OCI-M2 (cell line): Measurements from ENCODE around the gene SRGAP2B.
"Not testable (repeated sequence)": the region's sequence is repeated elsewhere in the genome, so short reads cannot be mapped to it uniquely, and the experiment has no call there.

Experiments
- DNase-seq: peaks from one replicate; lab custom pipeline; 2025; ENCODE audit not compliant: unreplicated experiment; lab: John Stamatoyannopoulos, UW

Gene SRGAP2B

DNA sequence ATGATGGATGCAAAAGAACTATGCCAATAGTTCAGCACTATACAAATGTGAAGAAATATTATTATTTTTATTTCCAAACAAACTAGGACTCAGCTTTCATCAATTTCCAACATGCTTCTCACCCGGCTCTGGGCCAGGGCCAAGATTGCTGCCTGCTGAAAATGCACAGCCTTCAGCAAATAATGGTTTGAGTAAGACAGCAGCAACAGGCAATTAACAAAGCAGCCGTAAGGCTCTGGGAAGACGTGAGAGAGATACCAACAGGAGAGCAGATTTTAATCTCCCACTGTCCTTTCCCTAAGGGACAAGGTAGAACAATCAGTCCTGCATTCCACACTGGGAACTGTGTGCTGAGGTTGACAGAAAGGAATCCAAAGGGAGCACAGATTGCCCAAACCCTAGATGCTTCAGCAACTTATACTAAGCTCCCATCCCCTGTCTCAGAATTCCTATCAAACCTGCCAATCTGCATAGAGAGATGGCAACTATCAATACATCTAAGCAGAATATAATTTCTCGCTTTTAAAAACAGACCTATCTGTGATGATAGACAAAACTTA, 134.1 kb downstream of the SRGAP2B start:
- DNase-seq = not testable (repeated sequence)

DNA sequence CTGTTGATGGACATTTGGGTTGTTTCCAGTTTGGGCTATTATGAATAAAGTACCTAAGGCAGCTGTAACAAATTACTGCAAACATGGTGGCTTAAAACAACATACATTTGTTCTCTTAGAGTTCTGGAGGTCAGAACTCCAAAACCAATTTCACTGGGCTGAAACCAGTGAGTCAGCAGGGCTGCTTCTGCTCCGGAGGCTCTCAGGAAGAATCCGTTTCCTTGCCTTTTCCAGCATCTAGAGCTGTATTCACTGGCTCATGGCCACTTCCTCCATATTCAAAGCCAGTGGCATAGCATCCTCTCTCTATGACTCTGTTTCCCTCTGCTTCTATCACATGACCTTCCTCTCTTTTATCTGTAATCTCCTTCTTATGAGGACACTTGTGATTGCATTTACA, 146.7 kb downstream of the SRGAP2B start:
- not testable (repeated sequence) for DNase-seq

DNA sequence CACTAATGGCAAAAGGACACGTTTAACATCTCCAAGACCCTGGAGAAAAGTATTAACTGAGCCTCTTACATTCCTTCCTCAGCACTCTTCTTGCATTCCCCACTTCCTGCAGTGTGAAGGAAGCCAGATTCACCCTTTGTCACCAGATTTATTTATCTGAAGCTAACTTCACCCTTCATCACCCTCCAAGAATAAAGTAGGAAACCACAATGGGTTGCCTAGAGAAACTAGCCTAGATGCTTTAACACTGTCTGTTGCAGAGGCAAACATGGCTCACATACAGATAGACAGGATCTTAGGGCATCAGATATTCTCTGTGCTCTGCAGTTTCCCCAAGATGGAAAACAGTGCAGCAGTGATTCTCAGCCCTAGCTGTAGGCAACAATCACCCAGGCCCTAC, 147.6 kb downstream of the SRGAP2B start:
- DNase-seq = not testable (repeated sequence)

DNA sequence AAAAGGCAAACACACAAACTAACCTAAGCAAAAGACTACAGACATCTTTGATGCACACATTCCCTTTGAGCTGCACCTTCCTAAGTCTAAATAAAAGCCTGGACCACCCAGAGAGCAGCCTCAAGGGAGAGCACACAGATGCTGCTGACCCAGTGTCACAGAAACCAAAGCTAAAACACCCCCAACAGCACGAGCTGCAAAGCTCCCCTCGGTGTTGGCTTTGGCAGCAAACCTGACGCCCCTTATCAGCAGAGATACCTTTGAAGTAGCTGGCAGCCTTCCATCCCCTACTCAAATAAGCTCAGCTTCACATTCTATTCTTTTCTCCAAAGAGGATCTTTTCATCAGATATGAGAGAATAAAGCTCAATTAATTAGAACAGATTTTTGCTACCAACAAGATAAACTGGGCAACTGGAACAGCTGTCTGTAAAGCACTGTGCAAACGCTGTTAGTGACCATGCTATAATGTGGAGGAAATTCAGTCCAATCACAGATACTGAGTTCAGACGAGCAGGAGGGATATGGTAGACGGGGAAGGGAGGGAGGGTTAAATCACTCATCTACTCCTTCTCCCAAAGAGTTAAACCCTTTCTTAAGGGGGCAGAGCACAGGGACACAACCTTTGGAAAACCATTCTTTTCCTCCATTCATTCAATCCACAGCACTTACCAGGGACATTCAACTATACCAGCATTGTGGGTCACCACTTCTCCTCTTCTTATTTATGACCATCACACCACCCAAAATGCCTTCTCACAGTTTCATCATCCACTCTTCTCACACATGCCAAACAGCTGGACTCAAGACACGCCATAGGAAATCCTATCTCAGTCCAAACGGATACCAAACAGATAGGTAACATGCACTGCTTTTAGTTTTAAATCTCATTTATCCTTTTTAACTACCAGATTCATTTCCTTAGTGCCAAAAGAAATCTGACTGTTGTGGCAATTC, 148.3 kb downstream of the SRGAP2B start:
- DNase-seq = not testable (repeated sequence)

GRCh38 chr1:144941710-144942109, 153.4 kb downstream of the SRGAP2B start:
- DNase-seq = not testable (repeated sequence)

GRCh38 chr1:144940054-144940453, 155.1 kb downstream of the SRGAP2B start:
- DNase-seq = not testable (repeated sequence)

DNA sequence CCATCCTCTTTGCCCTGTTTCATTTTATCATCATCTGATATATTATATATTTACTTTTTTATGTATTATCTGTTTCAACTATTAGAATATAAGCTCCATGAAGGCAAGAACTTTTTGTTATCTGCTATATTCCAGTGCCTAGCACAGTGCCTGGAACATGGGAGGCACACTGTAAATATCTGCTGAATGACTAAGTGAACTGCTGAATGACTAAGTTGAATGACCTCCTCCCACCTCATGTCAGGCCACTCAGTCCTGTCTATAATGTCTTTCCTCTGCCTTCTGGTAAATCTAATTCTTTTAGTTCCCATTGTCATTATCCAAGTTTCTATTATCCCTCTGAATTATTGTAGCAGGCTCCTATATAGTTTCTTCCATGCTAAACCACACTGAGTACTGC, 156.5 kb downstream of the SRGAP2B start:
- not testable (repeated sequence) for DNase-seq

- DNase-seq = not testable (repeated sequence)
Measured at GRCh38 chr1:144936186-144936732, 158.9 kb downstream of the SRGAP2B start.

DNA sequence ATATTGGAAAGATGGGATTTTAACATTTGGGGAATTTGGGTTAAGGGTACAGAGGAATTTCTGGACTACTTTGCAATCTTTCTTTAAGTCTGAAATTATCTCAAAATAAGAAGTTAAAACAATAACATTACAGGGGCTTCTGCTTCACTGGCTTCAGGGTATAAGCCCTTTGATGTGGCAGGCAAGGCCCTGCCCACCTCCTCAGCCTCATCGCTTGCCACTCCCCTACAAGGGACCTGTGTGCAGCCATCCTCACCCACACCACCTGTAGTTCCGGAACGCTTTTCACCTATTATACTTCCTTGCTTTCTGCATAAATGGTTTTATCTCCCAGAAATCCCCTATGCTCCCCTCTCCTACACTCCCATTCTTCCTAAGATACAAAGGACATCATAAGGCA, 159.8 kb downstream of the SRGAP2B start:
- DNase-seq = not testable (repeated sequence)

DNA sequence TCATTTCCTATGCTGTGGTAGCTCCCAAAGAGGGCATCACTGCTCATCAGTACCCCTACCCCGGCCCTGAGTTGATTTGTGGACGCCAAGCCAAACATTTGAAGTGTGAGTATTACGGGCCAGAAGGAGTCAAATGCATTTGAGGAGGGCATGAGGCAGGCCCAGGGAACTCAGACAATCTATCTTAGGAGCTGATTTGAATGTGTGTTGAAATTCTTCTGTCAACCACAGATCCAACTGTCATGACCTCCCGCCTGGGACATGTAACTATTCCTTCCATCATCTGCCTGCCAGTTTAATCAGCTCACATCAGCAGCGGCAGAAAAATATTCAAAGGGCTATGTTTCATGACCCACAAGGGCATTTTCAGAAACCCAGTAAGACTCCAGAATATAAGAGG, 162.1 kb downstream of the SRGAP2B start:
- DNase-seq = not testable (repeated sequence)

DNA sequence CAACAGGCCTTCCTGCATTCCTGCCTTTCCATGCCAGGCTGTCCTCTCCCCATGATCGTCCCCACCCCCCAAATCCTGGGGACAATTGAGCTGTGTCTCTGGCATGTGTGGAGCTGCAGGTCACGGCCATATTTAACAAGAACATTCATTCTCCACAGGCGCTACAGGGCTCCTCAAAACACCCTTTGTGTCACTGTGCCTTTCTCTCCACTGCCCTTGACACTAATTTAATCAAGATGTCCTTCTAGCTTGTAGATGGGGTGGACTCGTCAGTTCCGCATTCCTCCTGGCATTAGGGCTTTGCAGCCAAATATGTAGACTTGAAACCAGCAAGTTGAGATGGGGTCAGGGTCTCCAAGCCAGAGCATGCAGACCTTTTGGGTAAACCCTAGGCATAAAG, 163.0 kb downstream of the SRGAP2B start:
- DNase-seq = not testable (repeated sequence)

- not testable (repeated sequence) for DNase-seq
Measured at GRCh38 chr1:144931553-144931952, 163.6 kb downstream of the SRGAP2B start.

- DNase-seq = not testable (repeated sequence)
Measured at GRCh38 chr1:144930085-144930777, 164.9 kb downstream of the SRGAP2B start.

- DNase-seq = not testable (repeated sequence)
Measured at GRCh38 chr1:144927292-144927691, 167.8 kb downstream of the SRGAP2B start.

GRCh38 chr1:144923640-144924039, 171.5 kb downstream of the SRGAP2B start:
- not testable (repeated sequence) for DNase-seq

DNA sequence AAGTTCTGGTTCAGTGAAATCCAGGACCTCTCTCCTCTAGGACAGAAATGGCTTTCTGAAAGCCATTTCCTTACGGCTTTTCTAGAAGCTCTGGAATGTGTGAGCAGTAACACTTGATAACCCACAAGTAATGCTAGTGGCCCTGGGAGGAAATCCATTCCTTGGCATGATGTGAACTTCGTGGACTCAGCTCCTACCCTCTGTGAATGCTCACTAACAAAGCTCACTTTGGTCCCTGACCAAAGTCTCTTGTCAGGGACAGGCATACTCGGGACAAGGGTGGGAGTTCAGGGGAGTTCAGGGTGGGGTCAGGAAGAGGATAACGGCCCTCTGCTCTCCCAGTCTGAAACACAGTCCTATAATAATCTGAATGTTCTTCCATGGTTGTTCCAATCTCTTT, 172.3 kb downstream of the SRGAP2B start:
- not testable (repeated sequence) for DNase-seq

GRCh38 chr1:144919106-144919505, 176.0 kb downstream of the SRGAP2B start:
- DNase-seq = not testable (repeated sequence)

GRCh38 chr1:144918027-144918603, 177.0 kb downstream of the SRGAP2B start:
- not testable (repeated sequence) for DNase-seq

DNA sequence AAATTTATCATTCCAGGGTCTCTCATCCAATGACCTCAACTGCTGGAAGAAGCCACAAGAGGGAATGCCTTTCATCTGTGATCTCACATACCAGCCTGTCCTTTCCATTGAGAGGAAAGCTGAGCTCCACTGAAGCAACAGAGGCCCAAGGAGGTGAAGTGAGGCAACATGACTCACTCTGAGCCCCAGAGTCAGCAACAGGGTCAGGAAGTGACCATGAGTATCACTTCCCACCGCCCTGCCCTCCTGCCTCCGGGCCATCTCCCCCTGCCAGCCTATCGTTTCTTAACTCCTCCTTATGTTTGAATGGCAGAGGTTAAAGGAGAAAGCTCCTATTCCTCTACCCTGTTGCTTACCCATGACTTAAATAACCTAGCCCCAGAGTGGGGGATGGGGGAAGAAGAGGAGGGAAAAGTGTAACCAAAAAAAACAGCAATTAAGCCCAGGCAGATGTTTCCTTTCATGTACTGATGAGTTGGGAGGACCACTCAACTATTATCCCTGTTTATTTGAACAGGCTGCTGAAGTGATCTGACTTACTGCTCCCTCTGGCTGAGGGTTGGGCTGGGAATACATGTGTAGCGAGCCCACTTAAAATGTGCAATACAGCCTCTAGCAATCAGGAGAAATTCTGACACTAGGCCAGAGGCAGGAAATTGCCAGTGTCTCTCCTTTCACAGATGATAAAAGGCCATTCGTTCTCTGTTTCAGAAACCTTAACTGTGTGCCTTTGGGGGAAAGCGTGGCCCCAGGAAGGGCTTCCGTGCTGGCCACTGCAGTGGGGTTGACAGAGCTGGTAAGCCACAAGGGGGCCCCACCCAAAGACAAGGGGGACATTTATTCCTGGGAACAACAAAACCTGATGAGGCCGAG, 177.7 kb downstream of the SRGAP2B start:
- DNase-seq = not testable (repeated sequence)
